SIG-M5 treated with dmso at 0.1 percent for 504 hours (cell line): ENCODE data around the gene ANKRD20A1.
"Not testable (repeated sequence)": the region's sequence is repeated elsewhere in the genome, so short reads cannot be mapped to it uniquely, and the experiment has no call there.

Experiments used
- DNase-seq: peaks from one replicate; lab custom pipeline; 2025; ENCODE audit not compliant: unreplicated experiment; lab: John Stamatoyannopoulos, UW

The ANKRD20A1 gene

GRCh38 chr9:67858871-67859270 is at the start of gene ANKRD20A1:
ANKRD20A1 (plus strand) TSS chr9:67858931; CDS start chr9:67859427, 496 bp downstream.
- DNase-seq, result not testable (repeated sequence)

DNA sequence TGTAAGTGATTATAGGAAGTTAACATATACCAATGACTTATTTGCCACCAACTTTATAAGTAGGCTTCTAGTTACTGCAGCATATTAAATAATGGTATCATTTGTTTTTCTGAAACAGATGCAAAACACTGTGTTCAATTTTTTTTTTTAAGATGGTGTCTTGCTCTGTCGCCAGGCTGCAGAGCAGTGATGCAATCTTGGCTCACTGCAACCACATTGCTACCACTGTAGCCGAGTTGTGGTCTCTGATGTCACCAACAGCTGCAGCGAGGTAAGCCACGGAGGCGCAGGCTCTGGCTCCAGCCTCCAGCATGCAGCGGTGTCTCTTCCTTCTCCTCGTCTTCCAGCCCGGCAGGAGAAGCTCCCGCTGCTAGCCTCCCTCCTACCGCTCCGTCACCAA is 26.6 kb upstream of the ANKRD20A1 start:
- not testable (repeated sequence) for DNase-seq
